Effector memory CD4-positive, alpha-beta T cell (primary cell): ENCODE data around the gene FSD2.
"Not testable (repeated sequence)": the region's sequence is repeated elsewhere in the genome, so short reads cannot be mapped to it uniquely, and the experiment has no call there.

Experiments used
- DNase-seq, 3 donors: peaks; one replicate each; pipeline ENCODE4 v3.0.0-alpha.2; 2020
- H3K27ac ChIP-seq: 2 replicates; pipeline ENCODE4 v1.7.0; 2013; ENCODE audit warnings: mild to moderate bottlenecking, low read length, moderate library complexity; ENCODE audit not compliant: insufficient read depth, poor library complexity, severe bottlenecking
- H3K27me3 ChIP-seq: replicated peaks from 2 replicates; pipeline ENCODE4 v1.7.0; 2013; ENCODE audit warnings: mild to moderate bottlenecking, low read length; ENCODE audit not compliant: insufficient read depth, control insufficient read depth, poor library complexity, severe bottlenecking
- H3K36me3 ChIP-seq: 2 replicates; pipeline ENCODE4 v1.7.0; 2013; ENCODE audit warnings: mild to moderate bottlenecking, low read length, moderate library complexity; ENCODE audit not compliant: control insufficient read depth, insufficient read depth
- H3K4me1 ChIP-seq: 2 replicates; pipeline ENCODE4 v1.7.0; 2013; ENCODE audit warnings: low read length, mild to moderate bottlenecking; ENCODE audit not compliant: control insufficient read depth, insufficient read depth, poor library complexity, severe bottlenecking
- H3K4me3 ChIP-seq: 2 replicates; pipeline ENCODE4 v1.7.0; 2013; ENCODE audit warnings: low read length, low read depth, mild to moderate bottlenecking; ENCODE audit not compliant: insufficient read depth, poor library complexity, severe bottlenecking
- H3K9me3 ChIP-seq: 2 replicates; pipeline ENCODE4 v1.7.0; 2013; ENCODE audit warnings: mild to moderate bottlenecking, low read length, moderate library complexity; ENCODE audit not compliant: control insufficient read depth

FSD2 gene

GRCh38 chr15:82710926-82711490 is 94.9 kb downstream of the FSD2 start:
- DNase-seq = no peak

GRCh38 chr15:82710208-82710555 is 95.7 kb downstream of the FSD2 start:
- Histone ChIP-seq H3K4me3 (peak overlapping the region; percentile 72), H3K27ac (no peak overlapping the region), H3K27me3 (no peaks in the 10 kb centered on the region), H3K9me3 (no peaks in the 10 kb centered on the region), H3K4me1 (peaks cover 5% of the 10 kb centered on the region), H3K36me3 (no peaks in the 10 kb centered on the region)
- DNase-seq = no peak

More at GRCh38 chr15:82710926-82711490, 94.9 kb downstream of the FSD2 start:
- Histone ChIP-seq H3K27ac (no peak overlapping the region), H3K4me3 (no peak overlapping the region), H3K4me1 (peaks cover 5% of the 10 kb centered on the region), H3K36me3 (no peaks in the 10 kb centered on the region), H3K27me3 (no peaks in the 10 kb centered on the region), H3K9me3 (no peaks in the 10 kb centered on the region)

GRCh38 chr15:82709421-82710207 is 96.3 kb downstream of the FSD2 start, which contains the start of gene AP3B2:
TSS of gene AP3B2 (minus strand) at chr15:82709875. CDS start at chr15:82709706, 169 bp downstream.
- Histone ChIP-seq H3K27ac (peak within 1 kb of the TSS; percentile 18), H3K4me3 (peak within 1 kb of the TSS; percentile 72), H3K27me3 (no peaks in the 10 kb centered on the region), H3K36me3 (no peaks in the 10 kb centered on the region), H3K9me3 (no peaks in the 10 kb centered on the region), H3K4me1 (peaks cover 5% of the 10 kb centered on the region)
- peak; percentile 22 to 45 (median 35) for DNase-seq

DNA sequence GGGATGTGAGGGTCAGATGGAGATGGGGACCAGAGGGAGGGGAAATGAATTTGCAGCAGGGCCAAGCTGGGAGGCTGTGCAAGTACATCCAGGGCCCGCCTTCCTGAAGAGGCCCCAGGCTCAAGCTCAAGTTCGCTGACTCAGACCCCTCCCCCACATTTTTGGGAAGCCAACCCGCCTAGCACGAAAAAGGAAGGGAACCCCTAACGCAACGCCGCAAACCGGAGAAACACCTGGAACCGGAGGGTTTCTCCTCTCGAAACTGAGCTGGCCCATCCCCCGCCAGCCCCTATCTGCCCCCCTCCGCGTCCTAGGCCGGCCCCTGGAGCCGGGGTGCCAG is 96.8 kb downstream of the FSD2 start:
- H3K4me3 ChIP-seq = peak overlapping the region; percentile 35

GRCh38 chr15:82705856-82706255 is 100.0 kb downstream of the FSD2 start:
- DNase-seq, H3K27ac ChIP-seq, H3K9me3 ChIP-seq, H3K4me3 ChIP-seq, H3K36me3 ChIP-seq, H3K4me1 ChIP-seq, H3K27me3 ChIP-seq: not testable (repeated sequence)

More for the DNA sequence above, 96.8 kb downstream of the FSD2 start:
- no peaks in the 10 kb centered on the region for H3K36me3 ChIP-seq
- no peak for DNase-seq
- H3K27ac ChIP-seq = no peak overlapping the region
- peaks cover 5% of the 10 kb centered on the region for H3K4me1 ChIP-seq
- no peaks in the 10 kb centered on the region for H3K9me3 ChIP-seq
- no peaks in the 10 kb centered on the region for H3K27me3 ChIP-seq
